Stimulated activated CD8-positive, alpha-beta memory T cell treated with anti-CD3 and anti-CD28 coated beads, Interleukin-7, amount 100 ng/mL, for 4 hours (primary cell): ENCODE data around the gene RIN1.
A peak's percentile ranks its signal among the peaks of the same experiment; 100 is the strongest.
"Not testable (repeated sequence)": the region's sequence is repeated elsewhere in the genome, so short reads cannot be mapped to it uniquely, and the experiment has no call there.

Source experiments
- DNase-seq, 2 donors: peaks; one replicate each; pipeline ENCODE4 v3.0.0-alpha.2; 2020; ENCODE audit warnings: low read depth in 2 of 2

RIN1 gene

DNA sequence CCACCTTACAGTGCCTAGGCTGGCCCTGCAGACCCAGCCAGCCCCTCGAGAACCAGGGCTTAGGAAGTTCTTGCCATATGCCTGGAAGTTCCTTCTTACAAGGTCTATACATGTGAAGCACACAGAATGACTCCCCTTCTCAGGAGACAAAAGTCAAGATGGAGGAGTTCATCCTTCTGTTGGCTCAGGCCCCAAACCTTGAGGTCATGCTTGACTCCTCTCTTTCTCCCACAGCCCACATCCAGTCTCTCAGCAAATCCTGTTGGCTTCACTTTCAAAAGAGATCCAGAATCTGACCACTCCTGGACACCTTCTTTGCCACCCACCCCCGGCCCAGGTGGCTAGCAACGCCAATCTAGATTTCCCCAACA lies 17.6 kb downstream of the RIN1 start:
- DNase-seq: no peak

DNA sequence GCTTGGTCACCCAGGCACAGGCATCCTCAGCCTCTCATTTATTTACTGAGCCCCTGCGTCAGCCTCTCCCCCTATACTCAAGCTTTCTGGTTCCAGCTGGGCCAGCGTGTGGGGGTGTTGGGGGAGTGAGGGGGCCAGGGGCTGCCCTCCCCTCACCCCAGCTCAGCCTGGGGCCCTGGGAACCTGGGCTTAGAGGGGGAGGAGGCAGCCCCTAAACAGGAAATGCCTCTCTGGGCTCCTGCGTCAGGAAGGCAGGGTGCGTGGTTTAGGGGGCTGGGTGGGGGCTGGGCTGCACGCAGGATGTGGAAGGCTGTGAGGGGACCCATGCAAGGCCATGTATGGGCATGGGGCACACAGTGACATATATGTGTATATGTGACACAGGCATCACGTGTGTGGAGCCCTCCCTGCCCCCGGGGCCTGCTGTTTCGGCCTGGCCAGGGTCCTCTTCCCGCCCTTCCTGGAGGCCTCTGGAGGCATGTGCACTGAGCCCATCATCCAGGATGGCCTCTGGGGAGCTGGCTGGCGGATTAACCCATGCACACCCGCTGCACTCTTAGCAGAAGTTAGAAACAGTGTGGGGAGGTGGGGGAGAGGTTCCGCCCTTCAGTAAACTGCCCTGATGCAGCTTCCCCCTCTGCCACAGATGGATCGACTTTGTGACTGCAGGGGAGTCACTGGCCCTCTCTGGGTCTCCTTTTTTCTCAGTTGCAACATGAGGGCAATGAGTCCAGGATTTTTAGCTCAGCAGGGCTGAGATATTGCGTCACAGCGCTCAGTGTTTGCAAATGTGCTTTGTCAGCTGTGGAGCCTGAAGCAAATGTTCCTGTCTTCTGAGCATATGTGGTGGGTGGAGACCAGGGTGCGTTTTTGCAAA lies 18.3 kb downstream of the RIN1 start:
- peak; percentile 41 to 51 for DNase-seq

DNA sequence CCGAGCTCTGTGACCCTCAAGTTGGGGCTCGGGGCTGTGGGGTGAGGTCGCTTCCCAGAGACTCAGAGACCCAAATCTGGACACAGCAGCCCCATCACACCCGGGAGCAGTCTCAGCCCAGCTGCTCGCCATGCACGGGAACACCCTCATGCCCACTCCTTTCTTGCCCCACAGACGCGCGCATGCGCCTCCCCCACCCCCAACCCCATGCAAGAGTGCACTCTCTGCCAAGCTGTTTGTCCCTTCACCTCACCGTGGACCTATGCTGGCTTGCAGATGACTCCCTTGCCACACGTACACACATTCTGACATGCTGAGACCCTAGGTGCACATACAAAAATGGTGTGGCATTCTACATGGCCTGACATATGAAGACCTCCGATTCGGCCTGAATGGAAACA lies 18.9 kb downstream of the RIN1 start:
- peak in 1 of 2 donors; percentile 39 for DNase-seq

GRCh38 chr11:66316849-66317251 lies 19.4 kb downstream of the RIN1 start, which contains the start of gene CD248:
CD248 (minus strand) TSS chr11:66317044; CDS start chr11:66317027, 17 bp downstream.
- DNase-seq: no peak

GRCh38 chr11:66315921-66316811 lies 20.1 kb downstream of the RIN1 start:
- DNase-seq: no peak

DNA sequence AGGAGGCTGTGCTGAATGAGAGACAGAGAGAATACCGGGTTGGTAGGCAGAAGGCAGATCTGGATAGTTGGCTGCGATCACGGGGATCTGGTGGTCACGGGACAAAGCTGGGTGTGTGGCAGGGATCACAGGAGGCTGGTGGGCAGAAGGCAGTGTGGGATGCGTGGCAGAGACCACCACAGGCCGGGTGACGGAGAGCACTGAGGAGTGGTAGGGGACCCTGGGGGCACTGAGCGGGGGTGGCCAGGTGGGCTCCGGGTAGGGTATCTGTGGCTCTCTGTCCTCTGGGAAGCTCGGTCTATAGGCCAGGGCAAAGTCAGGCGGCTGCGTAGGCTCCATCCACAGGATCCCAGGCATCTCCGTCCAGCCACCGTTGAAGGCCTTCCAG lies 20.7 kb downstream of the RIN1 start:
- DNase-seq: no peak

- DNase-seq: no peak
Observed at GRCh38 chr11:66314561-66315497, 21.4 kb downstream of the RIN1 start.

GRCh38 chr11:66314186-66314501 lies 22.1 kb downstream of the RIN1 start:
- DNase-seq: no peak

DNA sequence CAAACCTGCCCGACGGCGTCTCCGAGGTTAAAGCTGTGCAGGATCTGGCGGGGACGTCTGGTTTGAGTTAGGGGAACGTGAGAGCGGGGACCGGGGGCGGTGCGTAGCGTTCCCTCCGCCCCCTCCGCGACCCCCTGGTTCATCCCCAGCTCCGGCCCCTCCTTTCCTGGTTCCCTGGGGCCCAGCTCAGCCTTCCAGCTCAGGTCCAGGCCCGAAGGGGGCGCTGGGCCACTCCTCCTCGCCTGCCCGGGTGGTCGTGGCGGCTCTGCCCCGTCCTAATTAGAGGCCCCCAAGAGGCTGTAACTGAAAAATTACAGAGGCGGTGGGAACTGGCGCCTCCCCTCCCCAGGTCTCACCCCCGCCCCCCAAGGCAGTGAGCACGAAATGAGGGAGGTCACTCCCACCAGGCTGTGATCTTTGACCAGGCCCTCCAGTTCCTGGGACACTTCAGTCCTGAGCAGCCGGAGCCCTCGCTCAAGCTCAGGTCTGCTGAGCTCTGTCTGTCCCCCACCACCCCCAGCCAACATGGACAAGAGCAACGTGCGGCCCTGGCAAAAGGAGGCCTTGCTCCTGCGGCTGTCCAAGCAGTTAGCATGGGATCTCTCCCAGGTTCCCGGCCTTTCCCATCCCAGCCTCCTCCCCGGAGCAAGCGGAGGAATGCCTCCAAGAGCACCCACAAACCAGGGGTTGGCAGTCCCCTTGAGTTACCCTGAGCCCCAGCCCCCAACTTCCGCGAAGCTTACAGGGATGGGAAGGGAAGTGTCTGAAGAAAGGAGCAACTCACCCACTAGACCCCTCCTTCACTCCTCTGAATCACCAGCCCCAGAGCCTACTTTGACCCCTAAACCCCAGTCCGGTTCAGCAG lies 22.7 kb downstream of the RIN1 start:
- no peak for DNase-seq

GRCh38 chr11:66312549-66313320 lies 23.5 kb downstream of the RIN1 start:
- peak; percentile 93 to 96 for DNase-seq

- DNase-seq: peak; percentile 97 to 98
Observed at GRCh38 chr11:66311965-66312548, 24.2 kb downstream of the RIN1 start.

DNA sequence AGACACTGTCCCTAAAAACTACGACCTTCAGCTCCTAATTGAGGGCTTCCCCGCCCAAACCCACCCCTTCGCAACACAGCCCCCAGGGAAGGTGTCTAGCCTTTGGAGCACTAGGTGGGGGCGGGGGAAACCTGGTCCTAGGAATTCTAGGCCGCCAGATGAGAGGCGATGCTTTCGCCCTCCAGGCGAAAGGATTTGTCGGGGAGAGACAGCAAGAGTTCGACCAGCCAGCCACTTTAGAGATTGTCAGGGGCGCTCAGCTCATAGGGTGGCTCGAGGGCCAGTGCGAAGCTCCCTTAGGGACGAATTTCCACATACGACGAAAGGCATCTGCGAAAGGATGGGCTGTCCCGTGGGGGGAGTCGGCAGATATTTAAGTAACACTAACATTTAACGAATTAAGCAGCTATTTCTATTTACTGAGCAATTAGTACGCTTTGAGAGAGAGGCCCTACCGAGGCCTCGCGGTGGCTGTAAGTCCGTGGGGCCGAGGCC lies 24.7 kb downstream of the RIN1 start:
- DNase-seq: no peak

GRCh38 chr11:66310803-66311440 lies 25.3 kb downstream of the RIN1 start:
- DNase-seq: not testable (repeated sequence)

DNA sequence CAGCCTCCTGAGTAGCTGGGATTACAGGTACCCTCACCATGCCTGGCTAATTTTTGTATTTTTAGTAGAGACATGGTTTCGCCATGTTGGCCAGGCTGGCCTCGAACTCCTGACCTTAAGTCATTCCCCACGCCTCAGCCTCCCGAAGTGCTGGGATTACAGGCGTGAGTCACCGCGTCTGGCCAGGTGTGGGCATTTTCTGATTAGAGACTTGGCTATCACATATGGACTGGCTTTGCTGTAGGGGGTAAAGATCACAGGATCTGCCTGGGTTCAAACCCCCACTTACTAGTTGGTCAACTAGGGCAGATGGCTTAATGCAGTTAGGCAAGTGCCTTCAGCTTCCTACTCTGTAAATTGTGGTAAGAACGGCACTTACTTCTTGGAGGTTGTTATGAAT lies 25.9 kb downstream of the RIN1 start:
- no peak for DNase-seq

DNA sequence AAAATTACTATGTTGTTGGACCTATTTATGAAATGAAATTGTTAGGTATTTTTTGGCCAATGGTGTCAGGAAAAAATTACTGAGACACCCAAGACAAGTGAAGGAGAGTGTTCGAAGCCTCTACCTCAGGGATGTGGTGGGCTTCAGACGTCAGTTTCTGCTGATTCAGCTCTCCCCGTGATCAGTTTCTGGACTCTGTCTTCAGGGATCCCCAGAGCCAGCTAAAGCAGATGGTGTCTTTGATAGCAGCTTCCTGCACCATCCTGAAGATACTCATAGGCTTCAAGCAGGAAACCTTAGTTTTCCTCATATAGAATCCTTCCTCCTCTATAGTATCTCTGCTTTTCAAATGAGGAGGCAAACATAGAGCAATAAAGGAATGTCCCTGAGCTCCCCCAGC lies 26.8 kb downstream of the RIN1 start:
- no peak for DNase-seq

DNA sequence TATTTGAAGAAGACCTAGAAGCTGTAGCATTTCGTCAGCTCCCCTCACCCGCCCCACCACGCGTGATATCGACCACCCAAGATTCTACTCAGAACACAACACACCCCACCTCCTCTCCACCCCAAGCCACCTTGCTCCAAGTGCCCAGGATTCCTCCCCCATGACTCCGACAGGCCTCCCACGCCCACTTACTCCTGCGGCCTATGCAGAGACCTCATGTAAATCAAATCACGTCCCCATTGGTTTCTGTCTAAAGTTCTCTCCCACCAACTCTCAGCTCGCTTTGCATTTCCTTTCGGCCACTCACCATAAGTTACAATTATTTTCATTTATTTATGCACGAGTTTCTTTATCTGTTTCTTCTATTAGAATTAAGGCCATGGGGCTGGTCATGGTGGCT lies 33.6 kb downstream of the RIN1 start:
- DNase-seq: no peak

DNA sequence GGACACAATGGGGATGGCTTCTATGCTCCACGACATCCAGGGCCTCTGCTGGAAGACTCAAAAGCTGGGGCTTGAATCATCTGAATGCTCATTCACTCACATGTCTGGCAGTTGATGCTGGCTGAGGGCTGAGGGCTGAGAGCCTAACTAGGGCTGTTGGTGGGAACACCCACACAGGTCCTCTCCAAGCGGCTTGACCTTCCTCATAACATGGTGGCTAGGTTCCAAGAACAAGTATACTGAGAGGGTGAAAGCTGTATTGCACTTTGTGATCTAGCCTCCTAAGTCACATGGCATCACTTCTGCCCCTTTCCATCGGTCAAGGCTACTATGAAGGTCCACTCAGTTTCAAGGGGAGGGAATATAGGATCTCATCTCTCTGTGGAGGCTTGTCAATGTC lies 37.0 kb downstream of the RIN1 start:
- DNase-seq: no peak

GRCh38 chr11:66297610-66298009 lies 38.6 kb downstream of the RIN1 start:
- DNase-seq: no peak
